Measurements from ENCODE around the gene GTF2A2. TPM values are rescaled to one million over a fixed set of nuclear protein-coding genes. Genes with fewer than 3 reads are reported as not detected.

The GTF2A2 gene
- total RNA-seq, 1 experiment from 2014 or later = 145 TPM

DNA sequence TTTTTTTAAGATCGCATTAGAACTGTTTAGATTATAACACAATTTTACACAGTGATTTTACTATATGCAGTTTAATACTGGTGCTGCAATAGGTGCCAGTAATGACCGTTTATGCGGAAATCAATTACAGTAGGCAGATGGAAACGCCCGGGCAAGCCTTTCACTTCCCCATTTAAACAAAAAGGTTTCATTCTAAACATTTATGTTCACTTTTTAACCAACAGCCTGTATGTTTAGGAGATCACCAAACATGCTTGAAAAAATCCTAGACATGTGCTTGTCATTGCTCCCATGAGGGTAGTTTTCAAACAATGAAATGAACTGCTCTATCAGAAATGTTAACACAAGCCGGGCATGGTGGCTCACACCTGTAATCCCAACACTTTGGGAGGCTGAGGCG, 29.1 kb upstream of the GTF2A2 start:
- Histone ChIP-seq H3K36me3 (peaks cover 31% of the 10 kb centered on the region), H3K27ac (no peak overlapping the region), H3K4me3 (no peak overlapping the region), H3K9me3 (replicated peaks) (no peaks in the 10 kb centered on the region), H3K27me3 (no peaks in the 10 kb centered on the region), H3K4me1 (no peaks in the 10 kb centered on the region)
- DNase-seq = no peak

DNA sequence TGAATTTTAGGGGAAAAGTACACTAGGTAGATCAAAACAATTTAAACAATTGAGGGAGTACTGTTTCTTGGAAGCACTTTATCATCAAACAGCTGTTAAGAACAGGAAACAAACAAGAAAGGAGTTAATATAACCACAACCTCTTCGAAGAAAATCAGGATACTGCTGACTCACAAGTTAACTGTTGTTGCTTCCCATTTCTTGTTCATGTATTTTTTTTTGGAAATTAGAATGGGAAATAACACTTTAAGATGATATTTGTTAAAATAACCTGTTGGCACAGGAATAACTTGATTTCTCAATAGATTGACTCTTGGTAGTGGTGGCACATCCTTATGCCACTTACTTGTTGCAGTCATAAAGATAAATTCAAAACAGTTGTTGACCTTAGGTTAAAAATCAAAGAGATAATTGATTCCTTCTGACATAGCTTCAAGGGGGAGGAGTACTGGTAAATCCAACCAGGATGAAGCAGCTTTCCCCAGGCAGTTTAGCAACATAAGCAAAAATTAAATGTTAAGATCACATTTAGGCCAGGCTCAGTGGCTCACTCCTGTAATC, 28.5 kb upstream of the GTF2A2 start:
- no peak overlapping the region for H3K27ac ChIP-seq
- H3K4me1 ChIP-seq = no peaks in the 10 kb centered on the region
- peaks cover 36% of the 10 kb centered on the region for H3K36me3 ChIP-seq
- no peaks in the 10 kb centered on the region for H3K27me3 ChIP-seq
- no peaks in the 10 kb centered on the region for H3K9me3 ChIP-seq (replicated peaks)
- DNase-seq = no peak
- no peak overlapping the region for H3K4me3 ChIP-seq

DNA sequence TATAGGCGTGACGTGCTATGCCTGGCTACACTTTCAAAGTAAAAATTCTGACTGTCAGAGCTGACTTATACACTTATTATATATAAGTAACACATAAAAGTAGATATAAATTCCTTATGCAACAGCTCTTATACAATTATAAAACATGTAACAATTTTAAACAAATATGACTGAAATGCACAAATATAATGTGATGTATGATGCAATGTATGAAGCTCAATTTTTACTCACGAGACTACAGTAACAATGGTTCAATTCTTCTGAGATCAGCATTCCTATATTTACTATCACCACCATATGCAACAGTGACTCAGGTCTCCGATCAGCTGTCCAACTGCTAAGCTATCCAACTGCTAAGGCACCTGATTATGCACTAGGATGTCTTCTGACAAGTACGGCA, 23.6 kb upstream of the GTF2A2 start:
- no peak overlapping the region for H3K4me3 ChIP-seq
- H3K36me3 ChIP-seq = peaks cover 74% of the 10 kb centered on the region
- DNase-seq = no peak

DNA sequence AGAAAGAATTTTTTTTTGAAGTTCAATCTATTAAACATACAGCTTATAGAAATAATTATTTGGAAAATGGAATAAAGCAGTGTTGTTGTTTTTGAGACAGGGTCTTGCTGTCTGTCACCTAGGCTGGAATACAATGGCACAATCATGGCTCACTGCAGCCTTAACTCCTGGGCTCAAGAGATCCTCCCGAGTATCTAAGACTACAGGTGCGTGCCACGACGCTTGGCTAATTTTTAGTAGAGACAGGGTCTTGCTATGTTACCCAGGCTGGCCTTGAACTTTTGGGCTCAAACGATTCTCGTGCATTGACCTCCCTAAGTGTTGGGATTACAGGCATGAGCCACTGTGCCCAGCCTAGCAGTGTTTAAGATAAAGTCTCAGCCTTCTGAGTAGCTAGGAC, 23.0 kb upstream of the GTF2A2 start:
- DNase-seq = no peak
- Histone ChIP-seq H3K4me1 (no peaks in the 10 kb centered on the region), H3K4me3 (no peak overlapping the region), H3K27ac (no peak overlapping the region), H3K9me3 (replicated peaks) (no peaks in the 10 kb centered on the region), H3K27me3 (no peaks in the 10 kb centered on the region), H3K36me3 (peaks cover 73% of the 10 kb centered on the region)

More for the DNA sequence above, 23.6 kb upstream of the GTF2A2 start:
- Histone ChIP-seq H3K4me1 (no peaks in the 10 kb centered on the region), H3K27me3 (no peaks in the 10 kb centered on the region), H3K27ac (no peak overlapping the region), H3K9me3 (replicated peaks) (no peaks in the 10 kb centered on the region)

DNA sequence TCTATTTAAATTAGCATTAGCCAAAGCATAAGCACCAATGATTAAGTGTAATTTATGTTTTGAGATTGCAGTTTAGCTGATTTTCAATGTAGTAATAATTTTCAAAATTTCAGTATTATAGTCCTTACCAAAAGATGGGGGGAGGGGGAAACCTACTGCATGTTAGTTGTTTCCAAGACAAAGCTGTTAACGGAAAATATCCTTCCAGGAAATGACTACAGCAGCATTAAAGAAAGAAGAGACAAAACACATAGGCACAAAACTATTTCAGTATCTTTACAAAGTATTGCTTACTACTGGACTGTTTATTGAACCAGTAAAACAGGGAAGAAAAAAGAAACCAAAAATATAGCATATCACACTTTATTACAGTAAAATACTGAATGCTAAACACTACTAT, 21.3 kb upstream of the GTF2A2 start:
- no peak overlapping the region for H3K4me3 ChIP-seq
- H3K9me3 ChIP-seq (replicated peaks) = no peaks in the 10 kb centered on the region
- H3K27ac ChIP-seq = no peak overlapping the region
- no peaks in the 10 kb centered on the region for H3K4me1 ChIP-seq
- H3K27me3 ChIP-seq = no peaks in the 10 kb centered on the region
- DNase-seq = no peak
- H3K36me3 ChIP-seq = peaks cover 77% of the 10 kb centered on the region

DNA sequence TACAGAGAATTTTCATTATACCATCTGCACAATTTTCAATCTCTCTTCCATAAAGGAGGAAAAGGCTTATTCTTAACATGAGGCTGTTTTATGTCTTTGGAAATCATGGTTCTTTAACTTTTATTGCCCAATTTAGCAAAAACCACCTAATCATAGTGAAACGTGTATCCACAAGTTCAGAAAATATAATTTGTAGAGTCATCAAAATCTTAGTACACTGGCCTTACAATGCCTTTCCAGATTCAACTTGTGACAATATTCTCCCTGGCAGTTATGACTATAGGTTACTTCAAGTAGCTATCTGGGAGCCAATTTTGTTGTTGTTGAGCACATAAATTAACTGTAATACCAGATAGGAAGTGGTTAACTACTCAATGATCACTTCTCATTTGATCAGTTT, 20.9 kb upstream of the GTF2A2 start:
- Histone ChIP-seq H3K27ac (no peak overlapping the region), H3K9me3 (replicated peaks) (no peaks in the 10 kb centered on the region), H3K27me3 (no peaks in the 10 kb centered on the region), H3K36me3 (peaks cover 78% of the 10 kb centered on the region), H3K4me1 (no peaks in the 10 kb centered on the region), H3K4me3 (no peak overlapping the region)
- no peak for DNase-seq

DNA sequence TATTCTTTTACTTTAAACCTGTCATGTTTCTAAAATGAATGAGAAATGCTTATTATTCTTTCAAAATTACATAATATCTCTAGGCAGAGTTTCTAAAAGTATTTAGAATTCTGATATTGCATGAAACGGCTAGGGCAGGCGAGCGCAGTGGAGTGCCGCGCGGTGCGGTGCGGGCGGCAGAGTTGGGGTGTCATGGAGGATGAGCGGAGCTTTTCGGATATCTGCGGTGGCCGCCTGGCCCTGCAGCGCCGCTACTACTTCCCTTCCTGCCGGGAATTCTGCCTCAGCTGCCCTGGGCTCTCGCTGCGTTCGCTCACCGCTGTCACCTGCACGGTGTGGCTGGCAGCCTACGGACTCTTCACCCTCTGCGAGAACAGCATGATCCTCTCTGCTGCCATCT, 19.2 kb upstream of the GTF2A2 start:
- no peak for DNase-seq
- H3K27ac ChIP-seq = no peak overlapping the region
- no peaks in the 10 kb centered on the region for H3K4me1 ChIP-seq
- H3K36me3 ChIP-seq = peaks cover 87% of the 10 kb centered on the region
- H3K27me3 ChIP-seq = no peaks in the 10 kb centered on the region
- no peaks in the 10 kb centered on the region for H3K9me3 ChIP-seq (replicated peaks)
- no peak overlapping the region for H3K4me3 ChIP-seq

DNA sequence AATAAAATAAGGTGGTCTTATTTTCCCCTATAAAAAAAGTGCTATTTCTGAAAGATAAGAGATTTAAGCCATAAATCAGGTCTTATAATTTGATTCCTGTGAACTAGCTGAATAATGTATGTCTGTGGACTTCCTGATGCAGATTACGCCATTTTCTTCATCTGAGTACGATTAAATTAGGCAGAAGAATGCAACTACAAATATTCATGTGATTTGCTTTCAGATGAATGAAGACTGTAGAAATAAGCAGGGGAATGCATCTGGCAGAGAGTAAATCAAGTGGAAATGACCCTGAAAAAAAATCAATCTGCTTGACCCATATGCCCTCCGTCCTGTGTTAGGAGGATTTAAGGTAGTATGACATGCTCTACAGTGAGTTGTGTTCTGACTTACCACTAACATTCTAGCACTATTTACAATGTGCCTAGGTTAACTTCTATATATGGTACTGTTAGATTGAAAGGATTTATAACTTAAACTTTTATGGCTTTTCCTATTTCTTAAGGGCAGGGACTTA, 17.1 kb upstream of the GTF2A2 start:
- Histone ChIP-seq H3K4me3 (no peak overlapping the region), H3K27me3 (no peaks in the 10 kb centered on the region), H3K27ac (no peak overlapping the region), H3K9me3 (replicated peaks) (no peaks in the 10 kb centered on the region), H3K4me1 (no peaks in the 10 kb centered on the region), H3K36me3 (peaks cover 87% of the 10 kb centered on the region)
- no peak for DNase-seq

DNA sequence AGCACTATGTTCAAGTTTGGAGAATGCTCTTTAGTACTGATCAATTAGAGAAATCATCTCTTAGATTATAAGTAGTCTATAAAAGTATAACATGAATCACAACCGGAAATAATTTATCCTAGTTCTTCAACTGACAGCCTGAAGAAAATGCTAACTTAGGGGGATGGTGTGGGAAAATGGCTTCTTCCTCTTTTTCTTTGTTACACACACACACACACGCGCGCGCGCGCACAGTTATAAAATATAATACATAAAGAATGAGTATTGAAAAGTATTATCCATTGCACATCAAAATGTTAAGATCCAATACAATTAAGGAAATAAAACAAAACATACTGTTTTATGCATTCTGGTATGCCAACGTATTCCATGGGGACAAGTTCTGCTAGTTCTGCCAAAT, 11.2 kb upstream of the GTF2A2 start:
- peaks cover 84% of the 10 kb centered on the region for H3K36me3 ChIP-seq
- H3K9me3 ChIP-seq (replicated peaks) = no peaks in the 10 kb centered on the region
- H3K4me1 ChIP-seq = no peaks in the 10 kb centered on the region

DNA sequence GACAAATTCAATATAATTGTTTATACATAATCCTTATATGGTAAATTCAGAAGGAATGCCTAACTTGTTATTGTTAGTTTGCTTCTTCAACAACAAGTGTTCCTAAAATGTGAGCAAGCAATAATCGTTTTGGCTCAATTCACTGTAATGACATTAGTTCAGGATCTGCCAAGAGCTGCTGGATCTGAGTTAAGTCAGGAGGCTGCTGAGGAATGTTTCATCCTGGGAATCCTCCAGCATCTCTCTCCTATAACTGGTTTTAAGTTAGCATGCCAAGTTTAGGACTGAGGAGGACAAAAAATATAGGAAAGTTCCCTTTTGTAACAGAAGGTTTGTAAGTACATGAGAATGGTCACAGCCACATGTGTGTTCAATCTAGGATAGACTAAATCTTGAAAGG, 4.9 kb upstream of the GTF2A2 start:
- Histone ChIP-seq H3K27me3 (no peaks in the 10 kb centered on the region), H3K9me3 (replicated peaks) (no peaks in the 10 kb centered on the region), H3K4me3 (no peak overlapping the region), H3K27ac (no peak overlapping the region), H3K36me3 (peaks cover 43% of the 10 kb centered on the region), H3K4me1 (no peaks in the 10 kb centered on the region)
- no peak for DNase-seq

More for the DNA sequence above, 11.2 kb upstream of the GTF2A2 start:
- DNase-seq = no peak
- H3K27ac ChIP-seq = no peak overlapping the region
- H3K4me3 ChIP-seq = no peak overlapping the region
- H3K27me3 ChIP-seq = no peaks in the 10 kb centered on the region

DNA sequence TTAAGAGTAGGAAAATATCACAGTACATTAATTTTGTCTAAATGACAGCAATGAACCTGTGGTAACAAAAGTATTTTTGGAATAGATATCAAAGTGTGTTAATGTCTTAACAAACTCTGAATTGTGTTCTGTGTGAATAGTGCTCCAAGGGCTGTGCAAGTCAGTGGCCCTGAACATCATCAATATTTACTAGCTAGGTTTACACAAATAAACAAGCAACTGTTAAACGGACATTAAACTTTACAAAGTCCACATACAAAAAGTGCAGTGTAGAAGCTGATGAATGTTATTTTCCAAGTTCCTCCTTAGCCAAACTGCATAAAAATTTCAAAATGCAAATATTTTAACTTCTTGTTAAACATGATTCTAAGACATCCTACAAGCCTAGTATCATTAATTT, 2.1 kb upstream of the GTF2A2 start:
- Histone ChIP-seq H3K36me3 (peaks cover 32% of the 10 kb centered on the region), H3K4me1 (no peaks in the 10 kb centered on the region; the same call in 1 of the 2 replicates), H3K27ac (no peak overlapping the region), H3K27me3 (no peaks in the 10 kb centered on the region), H3K9me3 (replicated peaks) (no peaks in the 10 kb centered on the region), H3K4me3 (no peak overlapping the region)
- no peak for DNase-seq

DNA sequence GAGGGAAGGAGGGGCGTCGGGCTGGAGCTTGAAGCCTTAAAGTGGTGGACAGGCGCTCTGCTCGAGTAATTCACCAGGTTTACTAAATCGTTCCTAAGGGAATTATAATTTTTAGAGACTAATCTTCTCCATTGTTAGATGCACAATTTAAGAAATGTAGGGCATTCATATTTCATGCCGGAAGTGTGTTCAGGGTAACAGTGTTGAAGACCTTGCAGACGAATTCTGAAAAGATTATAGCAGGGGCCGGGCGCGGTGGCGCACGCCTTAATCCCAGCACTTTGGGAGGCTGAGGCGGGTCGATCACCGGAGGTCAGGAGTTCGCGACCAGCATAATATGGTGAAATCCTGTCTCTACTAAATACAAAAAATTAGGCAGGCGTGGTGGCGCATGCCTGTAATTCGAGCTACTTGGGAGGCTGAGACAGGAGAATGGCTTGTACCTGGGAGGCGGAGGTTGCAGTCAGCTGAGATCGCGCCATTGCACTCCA, 365 bp upstream of the GTF2A2 start:
- no peaks in the 10 kb centered on the region for H3K9me3 ChIP-seq (replicated peaks)
- peak overlapping the region; percentile 90 for H3K4me3 ChIP-seq
- no peaks in the 10 kb centered on the region; the same call in 1 of the 2 replicates for H3K4me1 ChIP-seq
- H3K36me3 ChIP-seq = peaks cover 23% of the 10 kb centered on the region
- no peak for DNase-seq
- peak overlapping the region; percentile 76 for H3K27ac ChIP-seq
- H3K27me3 ChIP-seq = no peaks in the 10 kb centered on the region

DNA sequence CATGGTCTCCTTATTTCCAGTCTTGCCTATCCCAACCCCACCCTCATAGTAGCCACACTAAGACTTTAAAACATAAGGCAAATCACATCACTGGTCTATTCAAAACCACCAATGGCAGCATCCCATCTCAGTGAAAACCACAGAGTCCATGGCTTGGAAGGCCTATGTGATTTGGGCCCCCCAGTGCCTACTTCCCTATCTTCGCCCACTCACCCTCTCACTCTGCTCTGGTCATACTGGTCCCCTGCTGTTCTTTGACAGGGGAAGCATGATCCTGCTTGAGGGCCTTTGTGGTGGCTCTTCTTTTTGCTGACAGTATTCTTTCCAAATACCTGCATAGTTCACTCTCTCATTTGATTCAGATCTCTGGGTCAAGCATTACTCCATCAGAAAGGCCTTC, 3.3 kb downstream of the GTF2A2 start:
- H3K27ac ChIP-seq = no peak overlapping the region
- peaks cover 50% of the 10 kb centered on the region for H3K36me3 ChIP-seq
- no peaks in the 10 kb centered on the region for H3K27me3 ChIP-seq
- H3K4me1 ChIP-seq = no peaks in the 10 kb centered on the region; the same call in 1 of the 2 replicates
- 0 out of 2 replicates have a peak, but pooled peaks cover 5% of the 10 kb centered on the region for H3K9me3 ChIP-seq (replicated peaks)
- H3K4me3 ChIP-seq = no peak overlapping the region
- DNase-seq = no peak

DNA sequence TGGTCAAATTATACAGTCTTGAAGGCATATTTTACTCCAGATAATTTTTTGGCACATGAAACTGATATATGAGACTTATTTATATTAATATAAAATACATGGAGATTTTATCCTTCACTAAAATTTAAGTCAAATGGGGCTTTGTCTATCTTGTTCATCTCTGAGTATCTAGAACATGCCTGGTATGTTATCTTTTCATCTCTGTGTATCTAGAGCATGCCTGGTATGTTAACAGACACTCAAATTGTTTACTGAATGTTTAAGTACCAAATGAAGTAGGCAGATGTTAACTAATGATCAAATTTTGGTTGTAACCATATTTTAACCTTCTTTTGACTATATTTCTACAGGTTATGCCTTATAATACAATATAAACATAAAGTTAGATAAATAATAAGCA, 7.7 kb downstream of the GTF2A2 start:
- no peak overlapping the region for H3K4me3 ChIP-seq
- no peak for DNase-seq
- H3K9me3 ChIP-seq (replicated peaks) = 0 out of 2 replicates have a peak, but pooled peaks cover 5% of the 10 kb centered on the region
- H3K27me3 ChIP-seq = no peaks in the 10 kb centered on the region
- H3K27ac ChIP-seq = no peak overlapping the region
- H3K4me1 ChIP-seq = no peaks in the 10 kb centered on the region
- H3K36me3 ChIP-seq = peaks cover 79% of the 10 kb centered on the region

DNA sequence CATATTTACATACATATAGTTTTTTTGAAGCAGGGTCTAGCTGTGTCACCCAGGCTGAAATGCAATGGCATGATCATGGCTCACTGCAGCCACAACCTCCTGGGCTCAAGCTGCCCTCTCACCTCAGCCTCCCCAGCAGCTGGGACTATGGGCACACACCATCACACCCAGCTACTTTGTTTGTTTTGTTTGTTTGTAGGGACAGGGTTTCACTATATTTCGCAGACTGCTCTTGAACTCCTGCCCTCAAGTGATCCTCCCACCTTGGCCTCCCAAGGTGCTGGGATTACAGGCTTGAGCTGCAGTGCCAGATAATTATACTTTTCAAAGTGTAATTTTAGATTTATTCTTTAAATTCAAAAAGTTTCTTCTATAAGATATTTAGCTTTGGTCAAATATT, 10.2 kb downstream of the GTF2A2 start:
- peaks cover 75% of the 10 kb centered on the region for H3K36me3 ChIP-seq

DNA sequence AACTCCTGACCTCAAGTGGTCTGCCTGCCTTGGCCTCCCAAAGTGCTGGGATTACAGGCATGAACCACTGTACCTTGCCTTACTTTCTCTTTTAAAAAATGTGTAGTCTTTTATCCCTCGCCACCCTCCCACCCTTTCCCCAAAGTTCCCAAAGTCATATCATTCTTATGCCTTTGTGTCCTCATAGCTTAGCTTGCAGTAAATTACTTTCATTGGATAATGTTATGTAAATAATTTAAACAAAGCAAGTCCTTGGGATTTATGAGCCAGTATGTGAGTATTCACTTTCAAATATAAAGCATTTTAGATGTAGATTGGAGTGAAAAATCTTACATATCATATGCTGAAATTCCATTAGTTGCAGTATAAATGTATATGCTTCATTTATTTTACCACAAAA, 11.0 kb downstream of the GTF2A2 start:
- no peaks in the 10 kb centered on the region for H3K4me1 ChIP-seq
- H3K27me3 ChIP-seq = no peaks in the 10 kb centered on the region
- no peaks in the 10 kb centered on the region for H3K9me3 ChIP-seq (replicated peaks)
- no peak overlapping the region for H3K4me3 ChIP-seq
- no peak overlapping the region for H3K27ac ChIP-seq
- DNase-seq = no peak
- peaks cover 70% of the 10 kb centered on the region for H3K36me3 ChIP-seq

More for the DNA sequence above, 10.2 kb downstream of the GTF2A2 start:
- Histone ChIP-seq H3K4me1 (no peaks in the 10 kb centered on the region), H3K27me3 (no peaks in the 10 kb centered on the region), H3K27ac (no peak overlapping the region), H3K4me3 (no peak overlapping the region), H3K9me3 (replicated peaks) (0 out of 2 replicates have a peak, but pooled peaks cover 4% of the 10 kb centered on the region)
- DNase-seq = no peak

Data from SJCRH30 (cell line).